Uterus (tissue), 4 donors: ENCODE data around the gene P2RY13. TPM values are rescaled to one million over a fixed set of nuclear protein-coding genes. Genes with fewer than 3 reads are reported as not detected.

Experiments used
- DNase-seq, 2 donors: peaks; one replicate each; pipeline ENCODE4 v3.0.0-alpha.2; 2019 to 2020
- H3K27ac ChIP-seq, 2 donors: fragments of 200-600 bp; sonication (generic); 1 replicate in 1 of 2; 2 replicates in 1 of 2; pipeline ENCODE4 v1.5.1; 2016 to 2018
- H3K27me3 ChIP-seq, 2 donors: fragments of 200-600 bp; sonication (generic); one replicate each; pipeline ENCODE4 v1.5.1; 2018 to 2019; ENCODE audit warnings: control low read depth in 1 of 2
- H3K36me3 ChIP-seq, 2 donors: fragments of 200-600 bp; sonication (generic); one replicate each; pipeline ENCODE4 v1.5.1; 2019; ENCODE audit warnings: control low read depth in 1 of 2
- H3K4me1 ChIP-seq, 2 donors: fragments of 200-600 bp; sonication (generic); one replicate each; pipeline ENCODE4 v1.5.1; 2018 to 2019; ENCODE audit warnings: control low read depth in 1 of 2
- H3K4me3 ChIP-seq, 2 donors: fragments of 200-600 bp; sonication (generic); 1 replicate in 1 of 2; 2 replicates in 1 of 2; pipeline ENCODE4 v1.5.1; 2018 to 2019; ENCODE audit warnings: mild to moderate bottlenecking in 1 of 2
- H3K9me3 ChIP-seq, 2 donors: fragments of 200-600 bp; sonication (generic); one replicate each; pipeline ENCODE4 v1.5.1; 2019; ENCODE audit warnings: control low read depth in 1 of 2
- CTCF ChIP-seq, 4 experiments: fragments of 200-600 bp in 2 of 4; fragments of 450-650 bp in 2 of 4; sonication (generic) in 2 of 4; IDR thresholded peaks; one replicate each; pipeline ENCODE4 v1.5.1; 2016 to 2019; ENCODE audit warnings: antibody characterized with exemption in 4 of 4, mild to moderate bottlenecking in 2 of 4, moderate library complexity in 1 of 4
- POLR2A ChIP-seq, 2 donors: fragments of 450-650 bp; IDR thresholded peaks; one replicate each; pipeline ENCODE4 v1.6.1; 2016; ENCODE audit warnings: antibody characterized with exemption in 2 of 2, mild to moderate bottlenecking in 1 of 2, moderate library complexity in 1 of 2
- intact Hi-C: fragments of 100-400 bp; cut with DNase I; formaldehyde crosslinking; loops from one replicate; pipeline ENCODE4 v1.15.1; 2023; ENCODE audit warnings: low total_unique reads
- total RNA-seq, 4 donors: library from RNA; depleted of rRNA in 3 of 4; stranded (reverse); fragments of >200 nt in 3 of 4; gene quantifications; one replicate each; pipeline versions ENCODE4 v1.1.0 to v1.2.4, GENCODE V29; 2014 to 2023
- donor health status: DM: yes; HTN: yes; CAD: no.

The P2RY13 gene
- total RNA-seq, 4 donors from 2014 or later = 0.88 to 1.5 (median 1.2) TPM

GRCh38 chr3:151316267-151316991, 12.9 kb downstream of the P2RY13 start, which contains the start of gene GPR87:
Gene GPR87 (minus strand): TSS chr3:151316820. CDS start chr3:151300100, 16,720 bp downstream.
- Histone ChIP-seq H3K27ac (no peak within 1 kb of the TSS), H3K27me3 (no peaks in the 10 kb centered on the region), H3K4me3 (no peak within 1 kb of the TSS), H3K4me1 (no peaks in the 10 kb centered on the region), H3K9me3 (no peaks in the 10 kb centered on the region), H3K36me3 (no peaks in the 10 kb centered on the region)
- TF ChIP-seq POLR2A (IDR thresholded peaks at IDR 0.05) = no peak
- TF ChIP-seq CTCF (IDR thresholded peaks at IDR 0.05) = no peak
- intact Hi-C loops = no loop called here
- no peak for DNase-seq

- Histone ChIP-seq H3K4me1 (no peaks in the 10 kb centered on the region), H3K4me3 (no peak overlapping the region), H3K9me3 (no peaks in the 10 kb centered on the region), H3K27me3 (no peaks in the 10 kb centered on the region), H3K27ac (no peak overlapping the region), H3K36me3 (no peaks in the 10 kb centered on the region)
- intact Hi-C loops = no loop called here
- DNase-seq = no peak
- TF ChIP-seq POLR2A (IDR thresholded peaks at IDR 0.05) (no peak), CTCF (IDR thresholded peaks at IDR 0.05) (no peak)
Observed at GRCh38 chr3:151315846-151316245, 13.5 kb downstream of the P2RY13 start.

GRCh38 chr3:151315136-151315535, 14.2 kb downstream of the P2RY13 start:
- H3K27me3 ChIP-seq = no peaks in the 10 kb centered on the region
- intact Hi-C loops = no loop called here
- H3K4me1 ChIP-seq = no peaks in the 10 kb centered on the region
- no peak for TF ChIP-seq CTCF (IDR thresholded peaks at IDR 0.05)
- no peak for TF ChIP-seq POLR2A (IDR thresholded peaks at IDR 0.05)
- H3K4me3 ChIP-seq = no peak overlapping the region
- H3K9me3 ChIP-seq = no peaks in the 10 kb centered on the region
- no peak for DNase-seq
- no peaks in the 10 kb centered on the region for H3K36me3 ChIP-seq
- H3K27ac ChIP-seq = no peak overlapping the region

GRCh38 chr3:151314593-151314992, 14.8 kb downstream of the P2RY13 start:
- Histone ChIP-seq H3K27ac (no peak overlapping the region), H3K36me3 (no peaks in the 10 kb centered on the region), H3K9me3 (no peaks in the 10 kb centered on the region), H3K4me3 (no peak overlapping the region), H3K4me1 (no peaks in the 10 kb centered on the region), H3K27me3 (no peaks in the 10 kb centered on the region)
- TF ChIP-seq CTCF (IDR thresholded peaks at IDR 0.05) = no peak
- no peak for TF ChIP-seq POLR2A (IDR thresholded peaks at IDR 0.05)
- no peak for DNase-seq
- intact Hi-C loops = no loop called here

GRCh38 chr3:151314137-151314536, 15.2 kb downstream of the P2RY13 start:
- Histone ChIP-seq H3K36me3 (no peaks in the 10 kb centered on the region), H3K9me3 (no peaks in the 10 kb centered on the region), H3K27ac (no peak overlapping the region), H3K4me3 (no peak overlapping the region), H3K4me1 (no peaks in the 10 kb centered on the region), H3K27me3 (no peaks in the 10 kb centered on the region)
- intact Hi-C loops = no loop called here
- TF ChIP-seq CTCF (IDR thresholded peaks at IDR 0.05) = no peak
- TF ChIP-seq POLR2A (IDR thresholded peaks at IDR 0.05) = no peak
- DNase-seq = no peak
